ENCODE measurements around the gene C4BPA.

The C4BPA gene

DNA sequence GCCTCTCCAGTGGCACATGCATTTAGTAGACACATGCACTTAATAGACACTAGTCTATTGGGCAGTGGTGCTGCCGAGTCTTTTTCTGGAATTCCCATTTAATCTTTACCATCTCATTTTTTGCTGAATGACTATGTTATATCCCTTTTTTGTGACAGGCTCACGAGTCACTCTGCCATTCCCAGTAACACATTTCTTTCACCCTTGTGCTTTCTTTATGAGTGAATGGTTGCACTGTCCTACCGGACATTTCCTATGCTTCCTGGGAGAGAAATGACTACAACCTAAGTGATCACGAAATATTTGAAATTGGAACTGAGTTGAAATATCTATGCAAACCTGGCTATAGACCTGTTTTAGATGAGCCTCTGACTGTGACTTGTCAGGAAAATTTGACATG is 70.9 kb downstream of the C4BPA start:
- Histone ChIP-seq H3K27me3 (ENCODE audit: control insufficient read depth, insufficient read depth, low read length, poor library complexity, severe bottlenecking) (no peaks in the 10 kb centered on the region), H3K27ac (ENCODE audit: insufficient read depth, low read depth, low read length, poor library complexity, severe bottlenecking) (no peak overlapping the region), H3K4me3 (ENCODE audit: insufficient read depth, low read depth, low read length) (no peak overlapping the region), H3K4me1 (ENCODE audit: control insufficient read depth, insufficient read depth, low read length) (peaks cover 11% of the 10 kb centered on the region), H3K9me3 (ENCODE audit: control insufficient read depth, low read length) (no peaks in the 10 kb centered on the region), H3K36me3 (ENCODE audit: control insufficient read depth, insufficient read depth, low read length) (no peaks in the 10 kb centered on the region)
- 94 to 96% methylated on average over 4 of the region's 4 CpGs for WGBS, 2 experiments

DNA sequence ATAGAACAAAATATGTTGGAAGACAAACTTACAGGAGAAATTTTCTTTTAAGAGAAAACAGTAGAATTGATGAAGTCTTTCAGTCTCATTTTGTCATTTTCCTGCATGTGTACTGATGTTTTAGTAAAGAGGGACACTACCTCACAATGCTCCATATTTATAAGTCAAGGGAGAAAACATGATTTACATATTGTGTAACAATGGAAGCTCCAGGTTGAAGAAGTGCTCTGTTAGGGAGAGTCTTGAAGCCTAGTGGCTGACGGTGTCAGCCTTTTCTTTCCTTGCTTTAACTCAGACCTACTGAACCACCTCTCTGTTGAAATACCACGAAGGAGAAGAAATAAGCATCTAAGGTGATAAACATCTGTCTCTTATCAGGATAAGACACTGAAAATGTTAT is 75.0 kb downstream of the C4BPA start:
- Histone ChIP-seq H3K27me3 (ENCODE audit: control insufficient read depth, insufficient read depth, low read length, poor library complexity, severe bottlenecking) (no peaks in the 10 kb centered on the region), H3K4me3 (ENCODE audit: insufficient read depth, low read depth, low read length) (no peak overlapping the region), H3K4me1 (ENCODE audit: control insufficient read depth, insufficient read depth, low read length) (no peaks in the 10 kb centered on the region), H3K36me3 (ENCODE audit: control insufficient read depth, insufficient read depth, low read length) (no peaks in the 10 kb centered on the region), H3K9me3 (ENCODE audit: control insufficient read depth, low read length) (no peaks in the 10 kb centered on the region), H3K27ac (ENCODE audit: insufficient read depth, low read depth, low read length, poor library complexity, severe bottlenecking) (no peak overlapping the region)
- WGBS, 2 experiments: 76 to 86% methylated on average over 1 to 2 of the region's 2 CpGs

DNA sequence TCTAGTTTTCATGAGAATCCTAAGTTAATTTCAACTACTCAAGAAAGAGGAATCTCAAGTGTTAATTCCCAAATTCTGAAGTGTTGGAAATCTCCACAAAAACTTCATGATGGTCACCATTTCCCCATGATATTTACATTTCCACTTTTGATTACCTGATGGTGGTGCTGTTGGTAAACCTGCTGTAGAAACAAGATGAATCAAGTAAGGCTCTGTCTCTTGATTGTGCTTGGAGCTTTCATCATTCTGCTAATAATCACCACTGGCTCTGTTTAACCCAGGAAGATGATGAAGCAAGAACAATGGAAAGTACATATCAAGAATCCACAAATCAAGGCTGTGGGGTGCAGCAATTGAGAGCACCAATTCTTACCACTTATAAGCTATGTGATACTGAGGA is 77.8 kb downstream of the C4BPA start:
- no peak overlapping the region for H3K27ac ChIP-seq (ENCODE audit: insufficient read depth, low read depth, low read length, poor library complexity, severe bottlenecking)
- no peak overlapping the region for H3K4me3 ChIP-seq (ENCODE audit: insufficient read depth, low read depth, low read length)
- no peaks in the 10 kb centered on the region for H3K36me3 ChIP-seq (ENCODE audit: control insufficient read depth, insufficient read depth, low read length)
- no peaks in the 10 kb centered on the region for H3K9me3 ChIP-seq (ENCODE audit: control insufficient read depth, low read length)
- H3K27me3 ChIP-seq (ENCODE audit: control insufficient read depth, insufficient read depth, low read length, poor library complexity, severe bottlenecking): no peaks in the 10 kb centered on the region
- H3K4me1 ChIP-seq (ENCODE audit: control insufficient read depth, insufficient read depth, low read length): no peaks in the 10 kb centered on the region

DNA sequence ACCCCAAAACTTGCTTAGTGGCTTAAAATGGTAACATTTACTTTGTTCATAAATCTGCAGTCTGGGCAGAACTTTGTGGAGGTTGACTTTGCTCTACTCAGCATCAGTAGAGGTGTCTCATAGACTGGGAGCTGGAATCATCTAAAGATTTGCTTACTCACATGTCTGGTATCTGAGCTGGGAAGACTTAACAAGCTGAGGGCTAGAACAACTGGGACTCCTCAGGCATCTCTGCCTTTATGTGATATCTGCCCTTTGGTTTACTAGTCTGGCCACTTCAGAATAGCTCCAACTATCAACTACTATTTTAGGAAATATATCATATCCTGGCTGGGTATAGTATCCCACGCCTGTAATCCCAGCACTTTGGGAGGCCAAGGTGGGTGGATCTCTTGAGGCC is 82.5 kb downstream of the C4BPA start:
- Histone ChIP-seq H3K36me3 (ENCODE audit: control insufficient read depth, insufficient read depth, low read length) (no peaks in the 10 kb centered on the region), H3K27ac (ENCODE audit: insufficient read depth, low read depth, low read length, poor library complexity, severe bottlenecking) (no peak overlapping the region), H3K4me3 (ENCODE audit: insufficient read depth, low read depth, low read length) (no peak overlapping the region), H3K27me3 (ENCODE audit: control insufficient read depth, insufficient read depth, low read length, poor library complexity, severe bottlenecking) (no peaks in the 10 kb centered on the region), H3K9me3 (ENCODE audit: control insufficient read depth, low read length) (no peaks in the 10 kb centered on the region), H3K4me1 (ENCODE audit: control insufficient read depth, insufficient read depth, low read length) (no peaks in the 10 kb centered on the region)
- 50 to 69% methylated on average over 1 of the region's 1 CpG for WGBS, 2 experiments

DNA sequence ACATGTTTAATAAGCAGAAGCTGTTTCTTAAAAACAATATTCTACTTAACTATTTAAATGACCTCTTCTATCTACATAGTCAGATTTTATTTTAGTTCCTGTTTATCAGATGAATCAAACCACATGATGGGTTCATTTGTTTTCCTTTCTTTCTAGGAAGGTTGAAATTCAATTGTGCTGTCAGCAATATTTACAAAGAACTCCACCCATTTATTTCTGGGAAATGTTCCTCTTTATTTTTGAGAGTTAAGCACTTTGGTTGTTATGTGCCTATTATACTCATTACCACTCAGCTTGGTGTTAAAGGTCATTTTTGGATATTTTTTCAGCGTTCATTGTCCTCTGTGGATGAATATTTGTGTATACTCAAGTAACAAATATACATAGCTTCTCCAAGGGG is 84.9 kb downstream of the C4BPA start:
- Histone ChIP-seq H3K36me3 (ENCODE audit: control insufficient read depth, insufficient read depth, low read length) (no peaks in the 10 kb centered on the region), H3K9me3 (ENCODE audit: control insufficient read depth, low read length) (no peaks in the 10 kb centered on the region), H3K27ac (ENCODE audit: insufficient read depth, low read depth, low read length, poor library complexity, severe bottlenecking) (no peak overlapping the region), H3K4me1 (ENCODE audit: control insufficient read depth, insufficient read depth, low read length) (no peaks in the 10 kb centered on the region), H3K4me3 (ENCODE audit: insufficient read depth, low read depth, low read length) (no peak overlapping the region), H3K27me3 (ENCODE audit: control insufficient read depth, insufficient read depth, low read length, poor library complexity, severe bottlenecking) (no peaks in the 10 kb centered on the region)
- WGBS, 2 experiments: no CpG with 5 or more reads among the region's 1 CpG

DNA sequence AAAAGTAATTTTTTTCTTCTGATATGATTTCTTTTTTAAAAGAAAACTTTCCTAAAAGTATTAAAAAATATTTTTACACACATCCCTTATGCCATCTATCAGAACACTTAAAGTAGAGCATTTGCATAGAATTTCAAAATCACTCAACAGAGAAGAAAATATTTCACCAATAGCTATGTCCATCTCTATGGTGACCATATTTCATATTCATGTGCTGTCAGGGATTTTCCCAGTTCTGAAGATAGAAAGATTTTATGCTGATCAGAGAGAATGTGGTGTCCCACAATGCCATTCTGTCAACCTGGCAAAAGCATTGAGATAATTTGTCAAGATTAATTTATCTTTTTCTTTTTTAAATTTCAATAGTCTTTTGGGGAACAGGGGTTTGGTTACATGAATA is 87.0 kb downstream of the C4BPA start:
- Histone ChIP-seq H3K4me3 (ENCODE audit: insufficient read depth, low read depth, low read length) (no peak overlapping the region), H3K36me3 (ENCODE audit: control insufficient read depth, insufficient read depth, low read length) (no peaks in the 10 kb centered on the region), H3K27me3 (ENCODE audit: control insufficient read depth, insufficient read depth, low read length, poor library complexity, severe bottlenecking) (no peaks in the 10 kb centered on the region), H3K9me3 (ENCODE audit: control insufficient read depth, low read length) (no peaks in the 10 kb centered on the region), H3K27ac (ENCODE audit: insufficient read depth, low read depth, low read length, poor library complexity, severe bottlenecking) (no peak overlapping the region), H3K4me1 (ENCODE audit: control insufficient read depth, insufficient read depth, low read length) (no peaks in the 10 kb centered on the region)

DNA sequence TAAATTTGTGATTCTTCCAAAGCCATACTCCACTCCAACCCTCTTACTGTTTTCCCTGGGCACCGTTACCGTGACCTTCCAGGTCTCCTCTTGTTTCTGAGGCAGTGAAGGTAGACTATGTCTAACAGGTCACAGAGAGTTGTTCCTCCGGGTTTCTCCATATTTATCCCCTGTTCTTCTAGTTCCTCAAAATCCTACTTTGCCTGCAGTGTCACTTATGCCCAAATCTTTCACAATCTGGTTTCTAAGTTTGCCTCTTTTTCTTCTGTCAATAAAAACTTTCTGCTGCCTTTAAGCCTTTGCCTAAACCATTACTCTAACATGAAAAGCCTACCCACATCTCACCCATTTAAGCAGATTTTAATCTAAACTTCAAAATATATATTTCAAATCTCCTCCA is 87.7 kb downstream of the C4BPA start:
- H3K27me3 ChIP-seq (ENCODE audit: control insufficient read depth, insufficient read depth, low read length, poor library complexity, severe bottlenecking): no peaks in the 10 kb centered on the region
- H3K9me3 ChIP-seq (ENCODE audit: control insufficient read depth, low read length): no peaks in the 10 kb centered on the region
- 86 to 90% methylated on average over 3 of the region's 3 CpGs for WGBS, 2 experiments
- H3K36me3 ChIP-seq (ENCODE audit: control insufficient read depth, insufficient read depth, low read length): no peaks in the 10 kb centered on the region
- no peak overlapping the region for H3K4me3 ChIP-seq (ENCODE audit: insufficient read depth, low read depth, low read length)
- no peaks in the 10 kb centered on the region for H3K4me1 ChIP-seq (ENCODE audit: control insufficient read depth, insufficient read depth, low read length)
- no peak overlapping the region for H3K27ac ChIP-seq (ENCODE audit: insufficient read depth, low read depth, low read length, poor library complexity, severe bottlenecking)

DNA sequence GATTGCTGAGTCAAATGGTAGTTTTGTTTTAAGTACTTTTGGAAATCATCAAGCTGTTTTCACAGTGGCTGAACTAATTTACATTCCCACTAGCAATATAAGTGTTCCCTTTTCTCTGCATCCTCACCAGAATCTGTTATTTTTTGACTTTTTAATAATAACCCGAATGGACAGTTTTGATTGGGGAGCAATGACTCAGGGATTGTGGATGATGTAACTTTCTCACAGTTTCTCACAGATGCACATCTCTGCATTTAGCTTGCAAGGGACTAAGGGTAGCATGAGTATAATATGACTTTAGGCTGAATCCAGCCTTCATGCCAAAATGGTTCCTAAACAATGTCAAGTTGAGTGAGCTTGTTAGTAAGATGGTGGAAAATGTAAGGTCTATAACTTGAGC is 90.2 kb downstream of the C4BPA start:
- H3K36me3 ChIP-seq (ENCODE audit: control insufficient read depth, insufficient read depth, low read length): no peaks in the 10 kb centered on the region
- 94 to 100% methylated on average over 1 of the region's 1 CpG for WGBS, 2 experiments
- no peak overlapping the region for H3K27ac ChIP-seq (ENCODE audit: insufficient read depth, low read depth, low read length, poor library complexity, severe bottlenecking)
- H3K4me1 ChIP-seq (ENCODE audit: control insufficient read depth, insufficient read depth, low read length): no peaks in the 10 kb centered on the region
- H3K27me3 ChIP-seq (ENCODE audit: control insufficient read depth, insufficient read depth, low read length, poor library complexity, severe bottlenecking): no peaks in the 10 kb centered on the region
- no peak overlapping the region for H3K4me3 ChIP-seq (ENCODE audit: insufficient read depth, low read depth, low read length)
- H3K9me3 ChIP-seq (ENCODE audit: control insufficient read depth, low read length): no peaks in the 10 kb centered on the region

All from ectodermal cell (in vitro differentiated cells).